WTC11 (cell line): ENCODE measurements around the gene TRIM17. TPM values are rescaled to one million over a fixed set of nuclear protein-coding genes. Genes with fewer than 3 reads are reported as not detected.

ENCODE experiments used
- ATAC-seq: fragments of 200-7000 bp; cut with Tn5 transposase; 2 replicates; pipeline ENCODE4 v1.10.0; 2021; ENCODE audit warnings: mild to moderate bottlenecking, moderate library complexity
- CTCF ChIA-PET: fragments of 300-600 bp; sonication (Branson Sonifier 250); formaldehyde crosslinking; loops from one replicate; lab custom pipeline; 2021; ENCODE audit warnings: antibody characterized with exemption; lab: Charles Lee
- POLR2A ChIA-PET: fragments of 350-600 bp; sonication (Branson Sonifier 250); formaldehyde crosslinking; loops from one replicate; lab custom pipeline; 2021; ENCODE audit warnings: antibody characterized with exemption; lab: Charles Lee
- DNase-seq: peaks from one replicate; pipeline ENCODE4 v3.0.0; 2021; ENCODE audit warnings: low spot score
- H3K27ac Mint-ChIP-seq: 2 replicates; pipeline ENCODE4 v1.8.0; 2021; ENCODE audit warnings: mixed read lengths
- H3K27me3 Mint-ChIP-seq: 2 replicates; pipeline ENCODE4 v1.8.0; 2021; ENCODE audit warnings: low read depth, mild to moderate bottlenecking, moderate library complexity, mixed read lengths
- H3K36me3 Mint-ChIP-seq: 2 replicates; pipeline ENCODE4 v1.8.0; 2021; ENCODE audit warnings: mixed read lengths
- H3K4me1 Mint-ChIP-seq: 2 replicates; pipeline ENCODE4 v1.8.0; 2022; ENCODE audit warnings: mixed read lengths
- H3K4me3 Mint-ChIP-seq: 2 replicates; pipeline ENCODE4 v1.8.0; 2021; ENCODE audit warnings: mild to moderate bottlenecking, moderate library complexity, mixed read lengths
- H3K9me3 Mint-ChIP-seq: 2 replicates; pipeline ENCODE4 v1.8.0; 2021; ENCODE audit warnings: mixed read lengths
- ELF4 ChIP-seq: sonication (generic); formaldehyde crosslinking; IDR thresholded peaks from 2 replicates; pipeline ENCODE4 v1.8.1; 2022; ENCODE audit warnings: low read depth, mild to moderate bottlenecking, moderate library complexity, missing genetic modification reagents
- FOXK1 ChIP-seq: sonication (generic); formaldehyde crosslinking; IDR thresholded peaks from 2 replicates; pipeline ENCODE4 v1.8.0; 2022; ENCODE audit warnings: mild to moderate bottlenecking, moderate library complexity, missing genetic modification reagents
- FOXP1 ChIP-seq: sonication (generic); formaldehyde crosslinking; IDR thresholded peaks from 2 replicates; pipeline ENCODE4 v1.8.0; 2022; ENCODE audit warnings: missing genetic modification reagents, mild to moderate bottlenecking, moderate library complexity, borderline replicate concordance
- NFYB ChIP-seq: sonication (generic); formaldehyde crosslinking; conservative IDR thresholded peaks from 2 replicates; pipeline ENCODE4 v1.8.0; 2022; ENCODE audit warnings: low read depth, missing genetic modification reagents
- RELA ChIP-seq: sonication (generic); formaldehyde crosslinking; IDR thresholded peaks from 2 replicates; pipeline ENCODE4 v1.8.1; 2022; ENCODE audit warnings: missing genetic modification reagents, mild to moderate bottlenecking, borderline replicate concordance
- SMAD3 ChIP-seq: sonication (generic); formaldehyde crosslinking; IDR thresholded peaks from 2 replicates; pipeline ENCODE4 v1.8.0; 2022; ENCODE audit warnings: missing genetic modification reagents, mild to moderate bottlenecking, borderline replicate concordance
- ZNF232 ChIP-seq: sonication (generic); formaldehyde crosslinking; IDR thresholded peaks from 2 replicates; pipeline ENCODE4 v1.8.0; 2022; ENCODE audit warnings: mild to moderate bottlenecking, missing genetic modification reagents
- ZNF423 ChIP-seq: fragments of 250-450 bp; sonication (Bioruptor Pico); IDR thresholded peaks from 2 replicates; pipeline ENCODE4 v2.1.2; 2022; ENCODE audit warnings: mild to moderate bottlenecking, moderate library complexity
- total RNA-seq: library from RNA; stranded (reverse); gene quantifications from 3 replicates; pipeline ENCODE4 v1.2.3, GENCODE V29; 2021
- TF ChIP-seq, protein P1 (sequence below): sonication (generic); formaldehyde crosslinking; IDR thresholded peaks from 2 replicates; pipeline ENCODE4 v1.8.1; 2022; ENCODE audit warnings: low read depth, mild to moderate bottlenecking, moderate library complexity, missing genetic modification reagents, borderline replicate concordance
- TF ChIP-seq, protein P2 (sequence below): sonication (generic); formaldehyde crosslinking; IDR thresholded peaks from 2 replicates; pipeline ENCODE4 v1.8.0; 2023; ENCODE audit warnings: missing genetic modification reagents, mild to moderate bottlenecking, borderline replicate concordance
- TF ChIP-seq, protein P3 (sequence below): sonication (generic); formaldehyde crosslinking; IDR thresholded peaks from 2 replicates; pipeline ENCODE4 v1.8.0; 2022; ENCODE audit warnings: mild to moderate bottlenecking, missing genetic modification reagents
- TF ChIP-seq, protein P4 (sequence below): sonication (generic); formaldehyde crosslinking; IDR thresholded peaks from 2 replicates; pipeline ENCODE4 v1.8.0; 2023; ENCODE audit warnings: missing genetic modification reagents
- TF ChIP-seq, protein P5 (sequence below): sonication (generic); formaldehyde crosslinking; IDR thresholded peaks from 2 replicates; pipeline ENCODE4 v1.8.1; 2022; ENCODE audit warnings: low read depth, missing genetic modification reagents, borderline replicate concordance

The TRIM17 gene
- total RNA-seq, 1 experiment from 2014 or later: 2.6 TPM

DNA sequence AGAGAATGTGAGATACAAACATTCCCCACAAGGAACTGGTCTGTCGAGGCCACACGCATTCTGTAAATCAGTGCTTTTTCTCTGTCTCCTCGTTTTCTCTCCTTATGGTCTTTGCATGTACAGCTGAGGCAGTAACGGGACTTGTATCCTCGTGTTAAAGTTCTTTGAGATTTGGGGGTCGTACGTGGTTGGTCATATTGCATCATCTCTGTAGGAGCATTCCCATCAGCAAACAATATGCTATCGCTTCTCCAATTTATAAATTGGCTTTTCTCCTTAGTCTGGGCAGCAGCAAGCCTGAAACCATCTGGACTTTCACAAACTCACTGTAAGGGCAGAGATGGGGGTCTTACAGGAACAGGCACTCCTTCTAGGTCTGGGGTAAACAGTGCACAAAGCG is 13.0 kb upstream of the TRIM17 start:
- Mint-ChIP-seq H3K36me3 (0 out of 2 replicates have a peak, but pooled peaks cover 2% of the 10 kb centered on the region), H3K9me3 (no peaks in the 10 kb centered on the region), H3K4me3 (no peak overlapping the region), H3K27me3 (peaks cover 45% of the 10 kb centered on the region), H3K4me1 (peaks cover 15% of the 10 kb centered on the region), H3K27ac (no peak overlapping the region)
- ChIA-PET POLR2A (no interaction called here), CTCF (no interaction called here)
- DNase-seq (no peak), ATAC-seq (no peak)
- no peak for TF ChIP-seq ELF4 (CRISPR knock-in tag)
- no peak for TF ChIP-seq NFYB (CRISPR knock-in tag)
- TF ChIP-seq, protein P1, sequence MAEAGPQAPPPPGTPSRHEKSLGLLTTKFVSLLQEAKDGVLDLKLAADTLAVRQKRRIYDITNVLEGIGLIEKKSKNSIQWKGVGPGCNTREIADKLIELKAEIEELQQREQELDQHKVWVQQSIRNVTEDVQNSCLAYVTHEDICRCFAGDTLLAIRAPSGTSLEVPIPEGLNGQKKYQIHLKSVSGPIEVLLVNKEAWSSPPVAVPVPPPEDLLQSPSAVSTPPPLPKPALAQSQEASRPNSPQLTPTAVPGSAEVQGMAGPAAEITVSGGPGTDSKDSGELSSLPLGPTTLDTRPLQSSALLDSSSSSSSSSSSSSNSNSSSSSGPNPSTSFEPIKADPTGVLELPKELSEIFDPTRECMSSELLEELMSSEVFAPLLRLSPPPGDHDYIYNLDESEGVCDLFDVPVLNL (CRISPR knock-in tag): no peak
- TF ChIP-seq, protein P2, sequence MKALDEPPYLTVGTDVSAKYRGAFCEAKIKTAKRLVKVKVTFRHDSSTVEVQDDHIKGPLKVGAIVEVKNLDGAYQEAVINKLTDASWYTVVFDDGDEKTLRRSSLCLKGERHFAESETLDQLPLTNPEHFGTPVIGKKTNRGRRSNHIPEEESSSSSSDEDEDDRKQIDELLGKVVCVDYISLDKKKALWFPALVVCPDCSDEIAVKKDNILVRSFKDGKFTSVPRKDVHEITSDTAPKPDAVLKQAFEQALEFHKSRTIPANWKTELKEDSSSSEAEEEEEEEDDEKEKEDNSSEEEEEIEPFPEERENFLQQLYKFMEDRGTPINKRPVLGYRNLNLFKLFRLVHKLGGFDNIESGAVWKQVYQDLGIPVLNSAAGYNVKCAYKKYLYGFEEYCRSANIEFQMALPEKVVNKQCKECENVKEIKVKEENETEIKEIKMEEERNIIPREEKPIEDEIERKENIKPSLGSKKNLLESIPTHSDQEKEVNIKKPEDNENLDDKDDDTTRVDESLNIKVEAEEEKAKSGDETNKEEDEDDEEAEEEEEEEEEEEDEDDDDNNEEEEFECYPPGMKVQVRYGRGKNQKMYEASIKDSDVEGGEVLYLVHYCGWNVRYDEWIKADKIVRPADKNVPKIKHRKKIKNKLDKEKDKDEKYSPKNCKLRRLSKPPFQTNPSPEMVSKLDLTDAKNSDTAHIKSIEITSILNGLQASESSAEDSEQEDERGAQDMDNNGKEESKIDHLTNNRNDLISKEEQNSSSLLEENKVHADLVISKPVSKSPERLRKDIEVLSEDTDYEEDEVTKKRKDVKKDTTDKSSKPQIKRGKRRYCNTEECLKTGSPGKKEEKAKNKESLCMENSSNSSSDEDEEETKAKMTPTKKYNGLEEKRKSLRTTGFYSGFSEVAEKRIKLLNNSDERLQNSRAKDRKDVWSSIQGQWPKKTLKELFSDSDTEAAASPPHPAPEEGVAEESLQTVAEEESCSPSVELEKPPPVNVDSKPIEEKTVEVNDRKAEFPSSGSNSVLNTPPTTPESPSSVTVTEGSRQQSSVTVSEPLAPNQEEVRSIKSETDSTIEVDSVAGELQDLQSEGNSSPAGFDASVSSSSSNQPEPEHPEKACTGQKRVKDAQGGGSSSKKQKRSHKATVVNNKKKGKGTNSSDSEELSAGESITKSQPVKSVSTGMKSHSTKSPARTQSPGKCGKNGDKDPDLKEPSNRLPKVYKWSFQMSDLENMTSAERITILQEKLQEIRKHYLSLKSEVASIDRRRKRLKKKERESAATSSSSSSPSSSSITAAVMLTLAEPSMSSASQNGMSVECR (CRISPR knock-in tag): no peak
- TF ChIP-seq FOXP1 (CRISPR knock-in tag): no peak
- TF ChIP-seq, protein P3, sequence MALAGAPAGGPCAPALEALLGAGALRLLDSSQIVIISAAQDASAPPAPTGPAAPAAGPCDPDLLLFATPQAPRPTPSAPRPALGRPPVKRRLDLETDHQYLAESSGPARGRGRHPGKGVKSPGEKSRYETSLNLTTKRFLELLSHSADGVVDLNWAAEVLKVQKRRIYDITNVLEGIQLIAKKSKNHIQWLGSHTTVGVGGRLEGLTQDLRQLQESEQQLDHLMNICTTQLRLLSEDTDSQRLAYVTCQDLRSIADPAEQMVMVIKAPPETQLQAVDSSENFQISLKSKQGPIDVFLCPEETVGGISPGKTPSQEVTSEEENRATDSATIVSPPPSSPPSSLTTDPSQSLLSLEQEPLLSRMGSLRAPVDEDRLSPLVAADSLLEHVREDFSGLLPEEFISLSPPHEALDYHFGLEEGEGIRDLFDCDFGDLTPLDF (CRISPR knock-in tag): no peak
- no peak for TF ChIP-seq ZNF232 (CRISPR knock-in tag)
- TF ChIP-seq SMAD3 (CRISPR knock-in tag): no peak
- no peak for TF ChIP-seq RELA (CRISPR knock-in tag)
- TF ChIP-seq, protein P4, sequence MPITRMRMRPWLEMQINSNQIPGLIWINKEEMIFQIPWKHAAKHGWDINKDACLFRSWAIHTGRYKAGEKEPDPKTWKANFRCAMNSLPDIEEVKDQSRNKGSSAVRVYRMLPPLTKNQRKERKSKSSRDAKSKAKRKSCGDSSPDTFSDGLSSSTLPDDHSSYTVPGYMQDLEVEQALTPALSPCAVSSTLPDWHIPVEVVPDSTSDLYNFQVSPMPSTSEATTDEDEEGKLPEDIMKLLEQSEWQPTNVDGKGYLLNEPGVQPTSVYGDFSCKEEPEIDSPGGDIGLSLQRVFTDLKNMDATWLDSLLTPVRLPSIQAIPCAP: no peak
- no peak for TF ChIP-seq FOXK1

DNA sequence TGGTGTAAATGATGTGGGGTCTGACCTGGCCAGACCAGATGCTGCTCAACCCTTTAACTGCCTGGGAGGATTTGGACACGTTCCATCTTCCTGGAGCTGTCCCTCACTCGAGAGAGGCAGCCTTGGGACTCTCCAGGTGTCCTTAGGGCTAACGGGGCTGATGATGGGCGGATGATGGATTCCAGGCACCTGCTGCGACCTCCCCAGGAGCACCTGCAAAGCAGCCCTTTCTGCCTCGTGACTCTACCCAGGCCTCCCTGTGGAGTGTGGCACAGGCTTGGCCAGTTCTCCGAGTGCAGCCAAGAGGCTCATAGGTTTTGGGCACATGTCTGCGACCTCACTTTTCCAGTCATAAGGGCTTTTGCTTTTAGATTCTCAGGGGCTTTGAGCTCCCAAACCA is 12.3 kb upstream of the TRIM17 start:
- CTCF ChIA-PET: no interaction called here
- Mint-ChIP-seq H3K27me3 (peaks cover 45% of the 10 kb centered on the region), H3K27ac (no peak overlapping the region), H3K36me3 (0 out of 2 replicates have a peak, but pooled peaks cover 2% of the 10 kb centered on the region), H3K4me3 (no peak overlapping the region), H3K9me3 (no peaks in the 10 kb centered on the region), H3K4me1 (peaks cover 15% of the 10 kb centered on the region)
- TF ChIP-seq, protein P5, sequence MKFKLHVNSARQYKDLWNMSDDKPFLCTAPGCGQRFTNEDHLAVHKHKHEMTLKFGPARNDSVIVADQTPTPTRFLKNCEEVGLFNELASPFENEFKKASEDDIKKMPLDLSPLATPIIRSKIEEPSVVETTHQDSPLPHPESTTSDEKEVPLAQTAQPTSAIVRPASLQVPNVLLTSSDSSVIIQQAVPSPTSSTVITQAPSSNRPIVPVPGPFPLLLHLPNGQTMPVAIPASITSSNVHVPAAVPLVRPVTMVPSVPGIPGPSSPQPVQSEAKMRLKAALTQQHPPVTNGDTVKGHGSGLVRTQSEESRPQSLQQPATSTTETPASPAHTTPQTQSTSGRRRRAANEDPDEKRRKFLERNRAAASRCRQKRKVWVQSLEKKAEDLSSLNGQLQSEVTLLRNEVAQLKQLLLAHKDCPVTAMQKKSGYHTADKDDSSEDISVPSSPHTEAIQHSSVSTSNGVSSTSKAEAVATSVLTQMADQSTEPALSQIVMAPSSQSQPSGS (CRISPR knock-in tag): no peak
- 0 out of 2 replicates have a peak, but pooled peaks have one; percentile 32 for TF ChIP-seq ZNF423
- POLR2A ChIA-PET: no interaction called here
- ATAC-seq (no peak), DNase-seq (no peak)
